Liver (tissue), 9 donors: Measurements from ENCODE around the gene POLR2C. TPM values are rescaled to one million over a fixed set of nuclear protein-coding genes. Genes with fewer than 3 reads are reported as not detected.

Experiments
- DNase-seq: peaks from one replicate; pipeline ENCODE4 v3.0.0-alpha.2; 2017; ENCODE audit warnings: low spot score
- H3K27ac ChIP-seq, 2 donors: one replicate each; pipeline ENCODE4 v1.7.0; 2013; ENCODE audit warnings: inconsistent platforms in 2 of 2, low read length in 2 of 2, control low read depth in 1 of 2, low read depth in 1 of 2, mild to moderate bottlenecking in 1 of 2
- H3K27me3 ChIP-seq, 4 donors: one replicate each; pipeline versions ENCODE4 v1.6.1 to v1.7.0; 2013; ENCODE audit warnings: low read length in 3 of 4, inconsistent platforms in 1 of 4, mild to moderate bottlenecking in 1 of 4, moderate library complexity in 1 of 4; ENCODE audit not compliant: control insufficient read depth in 4 of 4, insufficient read depth in 4 of 4
- H3K36me3 ChIP-seq, 4 donors: one replicate each; pipeline versions ENCODE4 v1.6.1 to v1.7.0; 2013; ENCODE audit warnings: low read length in 3 of 4, mild to moderate bottlenecking in 3 of 4, low read depth in 1 of 4, moderate library complexity in 1 of 4; ENCODE audit not compliant: control insufficient read depth in 4 of 4, insufficient read depth in 3 of 4
- H3K4me1 ChIP-seq, 4 donors: one replicate each; pipeline versions ENCODE4 v1.6.1 to v1.7.0; 2013; ENCODE audit warnings: low read length in 3 of 4, mild to moderate bottlenecking in 3 of 4, moderate library complexity in 1 of 4; ENCODE audit not compliant: control insufficient read depth in 4 of 4, insufficient read depth in 4 of 4
- H3K4me3 ChIP-seq, 3 donors: one replicate each; pipeline versions ENCODE4 v1.6.1 to v1.7.0; 2013; ENCODE audit warnings: low read length in 3 of 3, control low read depth in 1 of 3, low read depth in 1 of 3, mild to moderate bottlenecking in 1 of 3
- H3K9ac ChIP-seq, 2 donors: one replicate each; pipeline ENCODE4 v1.7.0; 2013; ENCODE audit warnings: low read length in 2 of 2, mild to moderate bottlenecking in 2 of 2, moderate library complexity in 2 of 2, control low read depth in 1 of 2, low read depth in 1 of 2
- H3K9me3 ChIP-seq, 4 donors: one replicate each; pipeline versions ENCODE4 v1.6.1 to v1.7.0; 2013; ENCODE audit warnings: low read length in 3 of 4; ENCODE audit not compliant: control insufficient read depth in 4 of 4
- ATF3 ChIP-seq: IDR thresholded peaks from 2 replicates; pipeline ENCODE4 v1.6.1; 2016; ENCODE audit warnings: antibody characterized with exemption
- CTCF ChIP-seq: fragments of 150-350 bp; IDR thresholded peaks from 2 replicates; pipeline ENCODE4 v1.5.1; 2017; ENCODE audit warnings: improper control_type of control experiment, low read depth, low read length; ENCODE audit not compliant: missing input control
- EGR1 ChIP-seq, 2 donors: IDR thresholded peaks; 2 replicates each; pipeline ENCODE4 v1.6.1; 2016 to 2018; ENCODE audit warnings: antibody characterized with exemption in 2 of 2, low read depth in 2 of 2
- FOXA1 ChIP-seq: IDR thresholded peaks from 2 replicates; pipeline ENCODE4 v1.6.1; 2016; ENCODE audit warnings: antibody characterized with exemption
- FOXA2 ChIP-seq: IDR thresholded peaks from 2 replicates; pipeline ENCODE4 v1.6.1; 2016; ENCODE audit warnings: antibody characterized with exemption
- HNF4A ChIP-seq, 2 donors: conservative IDR thresholded peaks; 2 replicates each; pipeline ENCODE4 v1.6.1; 2016; ENCODE audit warnings: antibody characterized with exemption in 2 of 2, mild to moderate bottlenecking in 2 of 2
- HNF4G ChIP-seq: IDR thresholded peaks from 2 replicates; pipeline ENCODE4 v1.6.1; 2016; ENCODE audit warnings: antibody characterized with exemption
- JUND ChIP-seq, 2 donors: IDR thresholded peaks; 2 replicates each; pipeline ENCODE4 v1.6.1; 2016; ENCODE audit warnings: antibody characterized with exemption in 2 of 2
- MAX ChIP-seq: IDR thresholded peaks from 2 replicates; pipeline ENCODE4 v1.6.1; 2016; ENCODE audit warnings: antibody characterized with exemption
- NR2F2 ChIP-seq: IDR thresholded peaks from 2 replicates; pipeline ENCODE4 v1.6.1; 2016; ENCODE audit warnings: antibody characterized with exemption
- RXRA ChIP-seq, 2 donors: IDR thresholded peaks; 2 replicates each; pipeline ENCODE4 v1.6.1; 2017 to 2018; ENCODE audit warnings: antibody characterized with exemption in 2 of 2, mild to moderate bottlenecking in 1 of 2
- SP1 ChIP-seq: IDR thresholded peaks from 2 replicates; pipeline ENCODE4 v1.6.1; 2018; ENCODE audit warnings: antibody characterized with exemption, mild to moderate bottlenecking
- TAF1 ChIP-seq: conservative IDR thresholded peaks from 2 replicates; pipeline ENCODE4 v1.6.1; 2016; ENCODE audit warnings: antibody characterized with exemption, mild to moderate bottlenecking
- YY1 ChIP-seq: IDR thresholded peaks from 2 replicates; pipeline ENCODE4 v1.6.1; 2016; ENCODE audit warnings: antibody characterized with exemption, mild to moderate bottlenecking
- ZBTB33 ChIP-seq: IDR thresholded peaks from 2 replicates; pipeline ENCODE4 v1.6.1; 2016; ENCODE audit warnings: antibody characterized with exemption
- WGBS: extraction: QIAGEN DNeasy Blood & Tissue Kit; methylation state at CpG from one replicate; pipeline ENCODE4 v1.1.7; 2013; 5-methylcytosine and 5-hydroxymethylcytosine counted together
- polyA plus RNA-seq, 2 donors: library from polyadenylated mRNA; stranded (reverse) in 1 of 2; unstranded in 1 of 2; fragments of 200-250 nt in 1 of 2; fragments of >200 nt in 1 of 2; fragmentation: Nextera tagmentation in 1 of 2; extraction: Ambion mirVana in 1 of 2; gene quantifications; one replicate each; pipeline versions ENCODE4 v1.2.1 to v1.2.3, GENCODE V29; 2013 to 2015
- total RNA-seq, 2 donors: library from RNA; depleted of rRNA; stranded (reverse); fragments of >200 nt; gene quantifications; one replicate each; pipeline ENCODE4 v1.2.3, GENCODE V29; 2014
- TF ChIP-seq, protein P1 (sequence below): IDR thresholded peaks from 2 replicates; pipeline ENCODE4 v1.6.1; 2016; ENCODE audit warnings: antibody characterized with exemption, mild to moderate bottlenecking
- donor health status: healthy.
- donor health status: healthy.
- donor health status: healthy.
- donor health status: healthy.
- donor health status: healthy.

The POLR2C gene
- total and polyA plus RNA-seq, 4 donors, result 25.4 to 68.0 (median 51.3) TPM

DNA sequence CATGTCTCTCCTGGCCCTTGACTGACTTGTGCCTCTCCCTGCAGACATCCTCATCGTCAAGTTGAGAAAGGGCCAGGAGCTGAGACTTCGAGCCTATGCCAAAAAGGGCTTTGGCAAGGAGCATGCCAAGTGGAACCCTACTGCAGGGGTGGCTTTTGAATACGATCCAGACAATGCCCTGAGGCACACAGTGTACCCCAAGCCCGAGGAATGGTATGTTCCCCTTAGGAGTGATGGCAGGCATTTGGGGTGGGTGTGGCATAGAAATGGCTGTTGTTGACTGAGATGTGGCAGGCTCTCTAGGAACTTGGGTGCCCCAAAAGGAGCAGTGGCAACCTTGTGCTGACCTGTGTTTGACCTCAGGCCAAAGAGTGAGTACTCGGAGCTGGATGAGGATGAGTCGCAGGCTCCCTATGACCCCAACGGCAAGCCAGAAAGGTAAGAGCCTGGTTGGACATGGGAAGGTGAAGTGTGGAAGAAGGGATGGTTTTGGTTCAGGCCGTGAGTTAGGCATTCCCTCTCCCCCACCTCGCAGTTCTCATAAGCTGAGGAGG, 7.5 kb downstream of the POLR2C start:
- Histone ChIP-seq H3K4me1 (peaks cover 6 to 43% (median 35%) of the 10 kb centered on the region in 4 donors), H3K4me3 (no peak overlapping the region), H3K27me3 (no peaks in the 10 kb centered on the region), H3K9ac (no peak overlapping the region), H3K36me3 (peaks cover 13 to 59% (median 40%) of the 10 kb centered on the region in 4 donors), H3K27ac (peak overlapping the region; percentile 47 to 69), H3K9me3 (no peaks in the 10 kb centered on the region)
- no peak for DNase-seq
- WGBS, result 90% methylated on average over 9 of the region's 9 CpGs
- TF ChIP-seq EGR1 (IDR thresholded peaks at IDR 0.05; ENCODE audit: low read depth in 2 of 2), result no peak
- TF ChIP-seq TAF1, result no peak
- TF ChIP-seq SP1, result no peak
- no peak for TF ChIP-seq YY1
- TF ChIP-seq ZBTB33, result no peak
- TF ChIP-seq NR2F2, result no peak
- TF ChIP-seq CTCF, result no peak
- TF ChIP-seq FOXA1, result no peak
- TF ChIP-seq JUND (IDR thresholded peaks at IDR 0.05), result no peak
- no peak for TF ChIP-seq ATF3
- TF ChIP-seq HNF4G, result no peak
- TF ChIP-seq RXRA (IDR thresholded peaks at IDR 0.05), result no peak
- TF ChIP-seq, protein P1, sequence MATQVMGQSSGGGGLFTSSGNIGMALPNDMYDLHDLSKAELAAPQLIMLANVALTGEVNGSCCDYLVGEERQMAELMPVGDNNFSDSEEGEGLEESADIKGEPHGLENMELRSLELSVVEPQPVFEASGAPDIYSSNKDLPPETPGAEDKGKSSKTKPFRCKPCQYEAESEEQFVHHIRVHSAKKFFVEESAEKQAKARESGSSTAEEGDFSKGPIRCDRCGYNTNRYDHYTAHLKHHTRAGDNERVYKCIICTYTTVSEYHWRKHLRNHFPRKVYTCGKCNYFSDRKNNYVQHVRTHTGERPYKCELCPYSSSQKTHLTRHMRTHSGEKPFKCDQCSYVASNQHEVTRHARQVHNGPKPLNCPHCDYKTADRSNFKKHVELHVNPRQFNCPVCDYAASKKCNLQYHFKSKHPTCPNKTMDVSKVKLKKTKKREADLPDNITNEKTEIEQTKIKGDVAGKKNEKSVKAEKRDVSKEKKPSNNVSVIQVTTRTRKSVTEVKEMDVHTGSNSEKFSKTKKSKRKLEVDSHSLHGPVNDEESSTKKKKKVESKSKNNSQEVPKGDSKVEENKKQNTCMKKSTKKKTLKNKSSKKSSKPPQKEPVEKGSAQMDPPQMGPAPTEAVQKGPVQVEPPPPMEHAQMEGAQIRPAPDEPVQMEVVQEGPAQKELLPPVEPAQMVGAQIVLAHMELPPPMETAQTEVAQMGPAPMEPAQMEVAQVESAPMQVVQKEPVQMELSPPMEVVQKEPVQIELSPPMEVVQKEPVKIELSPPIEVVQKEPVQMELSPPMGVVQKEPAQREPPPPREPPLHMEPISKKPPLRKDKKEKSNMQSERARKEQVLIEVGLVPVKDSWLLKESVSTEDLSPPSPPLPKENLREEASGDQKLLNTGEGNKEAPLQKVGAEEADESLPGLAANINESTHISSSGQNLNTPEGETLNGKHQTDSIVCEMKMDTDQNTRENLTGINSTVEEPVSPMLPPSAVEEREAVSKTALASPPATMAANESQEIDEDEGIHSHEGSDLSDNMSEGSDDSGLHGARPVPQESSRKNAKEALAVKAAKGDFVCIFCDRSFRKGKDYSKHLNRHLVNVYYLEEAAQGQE, result no peak

DNA sequence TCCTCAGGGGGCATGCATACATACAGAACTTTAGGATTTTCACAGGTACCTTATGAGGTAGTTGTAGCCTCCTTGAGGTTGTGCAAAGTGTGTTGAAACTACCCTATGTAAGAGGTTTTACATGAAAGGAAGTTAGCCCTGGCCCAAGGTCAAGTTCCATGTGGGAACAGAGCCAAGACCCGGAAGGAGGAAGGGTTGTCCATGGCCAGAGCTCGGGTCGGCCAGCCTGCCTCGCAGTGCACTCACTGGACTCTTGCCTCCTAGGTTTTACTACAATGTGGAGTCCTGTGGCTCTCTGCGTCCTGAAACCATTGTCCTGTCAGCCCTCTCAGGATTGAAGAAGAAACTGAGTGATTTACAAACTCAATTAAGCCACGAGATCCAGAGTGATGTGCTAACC, 8.2 kb downstream of the POLR2C start:
- H3K27ac ChIP-seq, result peak overlapping the region; percentile 47 to 69

More for the DNA sequence above, 8.2 kb downstream of the POLR2C start:
- peak; percentile 60 for DNase-seq
- WGBS, result 16% methylated on average over 6 of the region's 6 CpGs
- H3K9ac ChIP-seq, result no peak overlapping the region
- no peaks in the 10 kb centered on the region for H3K27me3 ChIP-seq
- H3K36me3 ChIP-seq, result peaks cover 13 to 56% (median 39%) of the 10 kb centered on the region in 4 donors
- H3K4me1 ChIP-seq, result peaks cover 6 to 43% (median 36%) of the 10 kb centered on the region in 4 donors
- H3K9me3 ChIP-seq, result no peaks in the 10 kb centered on the region
- H3K4me3 ChIP-seq, result no peak overlapping the region
- TF ChIP-seq FOXA1, result no peak
- peak in 1 of 2 donors; percentile 13 for TF ChIP-seq RXRA (IDR thresholded peaks at IDR 0.05)
- peak; percentile 23 for TF ChIP-seq MAX
- no peak for TF ChIP-seq EGR1 (IDR thresholded peaks at IDR 0.05; ENCODE audit: low read depth in 2 of 2)
- peak; percentile 10 for TF ChIP-seq SP1
- TF ChIP-seq FOXA2, result no peak
- peak; percentile 52 for TF ChIP-seq NR2F2
- peak; percentile 27 to 59 for TF ChIP-seq HNF4A (conservative IDR thresholded peaks at IDR 0.05)
- no peak for TF ChIP-seq ATF3
